ENCODE measurements around the gene SRPK2. TPM values are rescaled to one million over a fixed set of nuclear protein-coding genes. Genes with fewer than 3 reads are reported as not detected.
"Not testable (repeated sequence)": the region's sequence is repeated elsewhere in the genome, so short reads cannot be mapped to it uniquely, and the experiment has no call there.

SRPK2 gene
- total and polyA plus RNA-seq, 2 of the 8 experiments (the other 6 are each of a cell fraction or from before 2014, with no cell fraction given) = 10.0 to 47.1 TPM

DNA sequence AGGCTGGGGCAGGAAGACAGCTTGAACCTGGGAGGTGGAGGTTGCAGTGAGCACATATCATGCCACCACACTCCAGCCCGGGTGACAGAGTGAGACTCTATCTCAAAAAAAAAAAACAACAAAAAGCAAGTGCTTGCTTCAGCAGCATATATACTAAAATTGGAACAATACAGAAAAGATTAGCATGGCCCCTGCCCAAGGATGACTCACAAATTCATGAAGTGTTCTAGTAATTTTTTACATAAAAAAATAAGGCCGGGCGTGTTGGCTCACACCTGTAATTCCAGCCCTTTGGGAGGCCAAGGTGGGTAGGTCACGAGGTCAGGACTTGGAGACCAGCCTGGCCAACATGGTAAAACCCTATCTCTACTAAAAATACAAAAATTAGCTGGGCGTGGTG, 56.1 kb downstream of the SRPK2 start:
- not testable (repeated sequence) for H4K20me1 ChIP-seq (replicated peaks in 1 of 2; ENCODE audit: control insufficient read depth in 1 of 2, insufficient read depth in 2 of 2, low read length in 2 of 2)

More for the DNA sequence above, 56.1 kb downstream of the SRPK2 start:
- H2AK5ac ChIP-seq (ENCODE audit: low read depth, low read length); H3K56ac ChIP-seq (replicated peaks; ENCODE audit: insufficient read length, low read depth, low read length); H3K14ac ChIP-seq (ENCODE audit: insufficient read length); H4K8ac ChIP-seq (ENCODE audit: extremely low read depth, insufficient read depth, low read length); H2BK120ac ChIP-seq (replicated peaks; ENCODE audit: low read depth, low read length); H3K9ac ChIP-seq (replicated peaks in 1 of 4; ENCODE audit: extremely low read depth in 1 of 4, low read depth in 3 of 4, low read length in 3 of 4); H3K79me1 ChIP-seq (ENCODE audit: low read depth, low read length); H4K91ac ChIP-seq (replicated peaks; ENCODE audit: insufficient read length, low read length); H3K27me3 ChIP-seq (replicated peaks in 1 of 4; ENCODE audit: control insufficient read depth in 3 of 4, extremely low read depth in 1 of 4, insufficient read depth in 3 of 4, low read length in 3 of 4); POLR2A ChIA-PET (ENCODE audit: partially characterized antibody); H2BK5ac ChIP-seq (ENCODE audit: low read depth, low read length); H4K5ac ChIP-seq (ENCODE audit: insufficient read length, low read depth, low read length); H3K4ac ChIP-seq (replicated peaks; ENCODE audit: insufficient read length, low read depth, low read length); H3K18ac ChIP-seq (ENCODE audit: extremely low read depth, low read length); H2BK20ac ChIP-seq (ENCODE audit: low read length); H3K9me3 ChIP-seq (ENCODE audit: insufficient read depth in 2 of 2, low read depth in 1 of 2, low read length in 1 of 2); H2BK15ac ChIP-seq (ENCODE audit: low read length); H3K27ac ChIP-seq (ENCODE audit: low read depth, low read length); FAIRE-seq; H3K23ac ChIP-seq (ENCODE audit: insufficient read length); H2BK12ac ChIP-seq (ENCODE audit: low read depth, low read length); H3K4me3 ChIP-seq (ENCODE audit: extremely low read depth in 1 of 4, insufficient read depth in 2 of 4, low read depth in 3 of 4, low read length in 4 of 4); H2AFZ ChIP-seq (ENCODE audit: low read length); H3K36me3 ChIP-seq (ENCODE audit: control insufficient read depth in 2 of 4, insufficient read depth in 4 of 4, low read length in 3 of 4); H3K4me2 ChIP-seq (ENCODE audit: insufficient read depth in 1 of 2, low read depth in 2 of 2, low read length in 2 of 2); H3K4me1 ChIP-seq (replicated peaks in 1 of 4; ENCODE audit: control insufficient read depth in 3 of 4, insufficient read depth in 4 of 4, low read length in 3 of 4); H3K23me2 ChIP-seq (ENCODE audit: low read depth, low read length): not testable (repeated sequence)
- DNase-seq (ENCODE audit: low read depth in 1 of 2, low spot score in 2 of 2) = peak in 1 of 2 experiments; percentile 34
- CTCF ChIA-PET (ENCODE audit: partially characterized antibody) = interaction anchor here (0.9 kb wide), 1 partner anchor 21 kb away, joined by 3 read pairs; no protein-coding TSS in a partner anchor
- WGBS, 2 experiments (ENCODE audit: extremely low coverage in 1 of 2, insufficient coverage in 1 of 2, insufficient read length in 1 of 2, insufficient replicate concordance in 2 of 2, low coverage in 1 of 2, low lambda C conversion rate in 2 of 2, missing lambda C conversion rate in 1 of 2) = 96% methylated on average over 5 of the region's 5 CpGs; no CpG with 5 or more reads in 1 of the 2 experiments
- peaks cover 0 to 45% of the 10 kb centered on the region in 2 experiments; a peak in 3 of 4 replicates for H3K79me2 ChIP-seq (ENCODE audit: control insufficient read depth in 1 of 2, insufficient read depth in 2 of 2, low read length in 2 of 2)
